Neural crest cell (in vitro differentiated cells): ENCODE data around the gene SLC1A4. TPM values are rescaled to one million over a fixed set of nuclear protein-coding genes. Genes with fewer than 3 reads are reported as not detected.

ENCODE experiments used
- DNase-seq: peaks from one replicate; pipeline ENCODE4 v3.0.0; 2021; ENCODE audit warnings: low read depth, mixed read lengths, low spot score
- H3K27ac Mint-ChIP-seq: one replicate; pipeline ENCODE4 v1.8.0; 2021; ENCODE audit warnings: mild to moderate bottlenecking, mixed read lengths; ENCODE audit not compliant: unreplicated experiment
- H3K27me3 Mint-ChIP-seq: 2 replicates; pipeline ENCODE4 v1.8.0; 2021; ENCODE audit warnings: low read depth, mild to moderate bottlenecking, mixed read lengths
- H3K36me3 Mint-ChIP-seq: 2 replicates; pipeline ENCODE4 v1.8.0; 2021; ENCODE audit warnings: low read depth, mild to moderate bottlenecking, mixed read lengths
- H3K4me1 Mint-ChIP-seq: 2 replicates; pipeline ENCODE4 v1.8.0; 2021; ENCODE audit warnings: mixed read lengths
- H3K4me3 Mint-ChIP-seq: one replicate; pipeline ENCODE4 v1.8.0; 2021; ENCODE audit warnings: mild to moderate bottlenecking, mixed read lengths
- H3K9me3 Mint-ChIP-seq: 2 replicates; pipeline ENCODE4 v1.8.0; 2021; ENCODE audit warnings: mixed read lengths
- total RNA-seq: library from RNA; stranded (reverse); gene quantifications from 2 replicates; pipeline ENCODE4 v1.2.1, GENCODE V29; 2021
- TF ChIP-seq, protein P1 (sequence below): fragments of 200-600 bp; sonication (generic); conservative IDR thresholded peaks from 2 replicates; pipeline ENCODE4 v1.5.0; 2021; ENCODE audit warnings: antibody characterized with exemption, mild to moderate bottlenecking

SLC1A4 gene
- total RNA-seq, 1 donor from 2014 or later = 26.8 TPM

- no peak overlapping the region for H3K4me3 Mint-ChIP-seq
- TF ChIP-seq, protein P1, sequence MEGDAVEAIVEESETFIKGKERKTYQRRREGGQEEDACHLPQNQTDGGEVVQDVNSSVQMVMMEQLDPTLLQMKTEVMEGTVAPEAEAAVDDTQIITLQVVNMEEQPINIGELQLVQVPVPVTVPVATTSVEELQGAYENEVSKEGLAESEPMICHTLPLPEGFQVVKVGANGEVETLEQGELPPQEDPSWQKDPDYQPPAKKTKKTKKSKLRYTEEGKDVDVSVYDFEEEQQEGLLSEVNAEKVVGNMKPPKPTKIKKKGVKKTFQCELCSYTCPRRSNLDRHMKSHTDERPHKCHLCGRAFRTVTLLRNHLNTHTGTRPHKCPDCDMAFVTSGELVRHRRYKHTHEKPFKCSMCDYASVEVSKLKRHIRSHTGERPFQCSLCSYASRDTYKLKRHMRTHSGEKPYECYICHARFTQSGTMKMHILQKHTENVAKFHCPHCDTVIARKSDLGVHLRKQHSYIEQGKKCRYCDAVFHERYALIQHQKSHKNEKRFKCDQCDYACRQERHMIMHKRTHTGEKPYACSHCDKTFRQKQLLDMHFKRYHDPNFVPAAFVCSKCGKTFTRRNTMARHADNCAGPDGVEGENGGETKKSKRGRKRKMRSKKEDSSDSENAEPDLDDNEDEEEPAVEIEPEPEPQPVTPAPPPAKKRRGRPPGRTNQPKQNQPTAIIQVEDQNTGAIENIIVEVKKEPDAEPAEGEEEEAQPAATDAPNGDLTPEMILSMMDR = no peak
- no peak overlapping the region for H3K27ac Mint-ChIP-seq
- H3K36me3 Mint-ChIP-seq = no peaks in the 10 kb centered on the region
- H3K27me3 Mint-ChIP-seq = no peaks in the 10 kb centered on the region
- peaks cover 16% of the 10 kb centered on the region for H3K4me1 Mint-ChIP-seq
- DNase-seq = no peak
- H3K9me3 Mint-ChIP-seq = no peaks in the 10 kb centered on the region
Measured at GRCh38 chr2:65035351-65035943, 46.2 kb downstream of the SLC1A4 start.

DNA sequence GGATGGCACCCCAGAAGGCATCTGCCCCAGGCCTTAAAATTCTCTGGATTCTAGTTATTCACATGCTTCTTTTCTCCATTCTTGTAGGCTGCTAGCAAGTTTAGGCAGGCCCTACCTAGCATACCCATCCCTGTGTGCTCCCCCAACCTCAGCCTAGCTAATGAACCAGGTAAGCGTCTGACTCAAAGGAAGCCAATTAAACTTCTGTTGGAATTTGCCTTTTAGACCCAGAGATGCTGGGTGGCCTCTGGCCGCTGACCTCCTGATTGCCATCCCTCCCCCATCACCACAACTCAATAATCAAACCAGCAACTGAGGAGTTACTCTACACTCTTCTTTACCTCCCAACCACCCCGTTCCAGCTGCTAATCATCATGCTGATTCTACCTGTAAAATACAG, 48.0 kb downstream of the SLC1A4 start:
- H3K9me3 Mint-ChIP-seq = no peaks in the 10 kb centered on the region
- peaks cover 5% of the 10 kb centered on the region for H3K4me1 Mint-ChIP-seq
- H3K36me3 Mint-ChIP-seq = no peaks in the 10 kb centered on the region
- H3K27ac Mint-ChIP-seq = no peak overlapping the region
- DNase-seq = no peak
- no peak overlapping the region for H3K4me3 Mint-ChIP-seq
- TF ChIP-seq, protein P1 = no peak
- no peaks in the 10 kb centered on the region for H3K27me3 Mint-ChIP-seq

DNA sequence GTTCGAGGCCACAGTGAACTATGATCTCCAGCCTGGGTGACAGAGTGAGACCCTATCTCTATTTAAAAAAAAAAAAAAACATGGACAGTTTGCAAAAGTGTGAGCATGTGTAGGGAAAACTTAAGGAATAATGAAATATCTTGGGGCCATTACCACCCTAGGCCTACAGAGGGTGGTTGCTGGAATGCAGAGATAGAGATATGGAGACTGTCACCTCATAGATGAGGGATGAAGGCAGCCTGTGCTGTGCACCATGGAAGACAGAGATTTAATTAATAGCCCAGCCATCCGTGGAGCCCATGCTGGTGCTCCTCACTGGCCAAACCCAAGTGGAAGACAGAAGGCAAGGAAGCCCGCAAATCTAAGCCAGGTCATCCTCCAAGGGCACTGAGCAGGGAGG, 50.4 kb downstream of the SLC1A4 start:
- Mint-ChIP-seq H3K27me3 (no peaks in the 10 kb centered on the region), H3K27ac (no peak overlapping the region), H3K4me1 (peaks cover 12% of the 10 kb centered on the region), H3K4me3 (no peak overlapping the region), H3K9me3 (no peaks in the 10 kb centered on the region), H3K36me3 (peaks cover 5% of the 10 kb centered on the region)
- TF ChIP-seq, protein P1 = no peak
- no peak for DNase-seq

- no peaks in the 10 kb centered on the region for H3K27me3 Mint-ChIP-seq
- peak; percentile 72 for DNase-seq
- H3K36me3 Mint-ChIP-seq = peaks cover 7% of the 10 kb centered on the region
- peaks cover 18% of the 10 kb centered on the region for H3K4me1 Mint-ChIP-seq
- TF ChIP-seq, protein P1 = peak; percentile 87
- H3K27ac Mint-ChIP-seq = no peak overlapping the region
- no peak overlapping the region for H3K4me3 Mint-ChIP-seq
- H3K9me3 Mint-ChIP-seq = no peaks in the 10 kb centered on the region
Measured at GRCh38 chr2:65040400-65041261, 51.4 kb downstream of the SLC1A4 start.

DNA sequence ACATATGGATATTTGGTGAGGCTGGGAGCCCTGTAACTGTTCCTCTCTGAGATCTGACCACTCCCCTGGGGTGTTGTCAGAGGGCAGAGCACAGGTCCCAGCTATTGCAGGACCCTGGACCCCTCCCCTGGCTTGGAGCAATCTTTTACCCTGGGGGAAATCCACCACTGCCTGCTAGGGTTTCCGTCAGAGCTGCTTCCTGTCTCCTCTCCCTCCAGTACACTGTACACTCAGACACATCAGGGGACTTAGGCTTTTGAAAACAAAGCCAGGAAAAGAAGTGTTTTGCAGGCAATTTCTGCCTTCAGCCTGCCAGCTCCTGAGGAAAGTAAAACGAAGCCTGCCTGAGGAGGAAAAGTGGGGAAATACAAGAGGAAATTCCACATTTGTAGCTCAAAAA, 53.8 kb downstream of the SLC1A4 start:
- Mint-ChIP-seq H3K4me1 (peaks cover 21% of the 10 kb centered on the region), H3K36me3 (peaks cover 7% of the 10 kb centered on the region), H3K4me3 (no peak overlapping the region), H3K27me3 (no peaks in the 10 kb centered on the region), H3K27ac (no peak overlapping the region), H3K9me3 (no peaks in the 10 kb centered on the region)
- DNase-seq = no peak
- TF ChIP-seq, protein P1 = no peak
